CD8-positive, alpha-beta memory T cell (primary cell): ENCODE data around the gene ENGASE. TPM values are rescaled to one million over a fixed set of nuclear protein-coding genes. Genes with fewer than 3 reads are reported as not detected.

ENCODE experiments used
- CTCF ChIA-PET: fragments of 350-600 bp; sonication (Branson Sonifier 250); formaldehyde crosslinking; loops from one replicate; lab custom pipeline; 2021; ENCODE audit warnings: antibody characterized with exemption; lab: Charles Lee
- POLR2A ChIA-PET: fragments of 350-600 bp; sonication (Branson Sonifier 250); formaldehyde crosslinking; loops from one replicate; lab custom pipeline; 2021; ENCODE audit warnings: antibody characterized with exemption; lab: Charles Lee
- DNase-seq, 5 donors: peaks; one replicate each; pipeline versions ENCODE4 v3.0.0 to v3.0.0-alpha.2; 2020 to 2022; ENCODE audit warnings: mixed read lengths in 1 of 5
- H3K27ac ChIP-seq: one replicate; pipeline ENCODE4 v1.7.0; 2013; ENCODE audit warnings: low read depth, mild to moderate bottlenecking, low read length, moderate library complexity
- H3K27me3 ChIP-seq: 2 replicates; pipeline ENCODE4 v1.7.0; 2013; ENCODE audit warnings: low read length, mild to moderate bottlenecking; ENCODE audit not compliant: insufficient read depth, poor library complexity, severe bottlenecking
- H3K36me3 ChIP-seq: 2 replicates; pipeline ENCODE4 v1.7.0; 2013; ENCODE audit warnings: mild to moderate bottlenecking, low read length, moderate library complexity; ENCODE audit not compliant: insufficient read depth
- H3K4me1 ChIP-seq: 2 replicates; pipeline ENCODE4 v1.7.0; 2013; ENCODE audit warnings: mild to moderate bottlenecking, low read length, moderate library complexity; ENCODE audit not compliant: insufficient read depth
- H3K4me3 ChIP-seq: 2 replicates; pipeline ENCODE4 v1.7.0; 2013; ENCODE audit warnings: mild to moderate bottlenecking, low read length
- H3K9me3 ChIP-seq: 2 replicates; pipeline ENCODE4 v1.7.0; 2013; ENCODE audit warnings: mild to moderate bottlenecking, low read length
- H3K27ac Mint-ChIP-seq, 8 donors: one replicate each; pipeline ENCODE4 v1.8.0; 2020 to 2021; ENCODE audit warnings: mixed read lengths in 8 of 8, mild to moderate bottlenecking in 6 of 8, inconsistent platforms in 3 of 8, moderate library complexity in 3 of 8
- H3K27me3 Mint-ChIP-seq, 2 donors: one replicate each; pipeline ENCODE4 v1.8.0; 2020 to 2021; ENCODE audit warnings: mixed read lengths in 2 of 2, mild to moderate bottlenecking in 1 of 2, moderate library complexity in 1 of 2
- H3K36me3 Mint-ChIP-seq, 3 donors: one replicate each; pipeline ENCODE4 v1.8.0; 2020 to 2021; ENCODE audit warnings: mixed read lengths in 3 of 3, inconsistent platforms in 1 of 3, mild to moderate bottlenecking in 1 of 3
- H3K4me1 Mint-ChIP-seq, 3 donors: one replicate each; pipeline ENCODE4 v1.8.0; 2020 to 2021; ENCODE audit warnings: mixed read lengths in 3 of 3, inconsistent platforms in 1 of 3, mild to moderate bottlenecking in 1 of 3
- H3K4me3 Mint-ChIP-seq, 7 donors: one replicate each; pipeline ENCODE4 v1.8.0; 2020 to 2021; ENCODE audit warnings: mixed read lengths in 7 of 7, mild to moderate bottlenecking in 6 of 7, moderate library complexity in 4 of 7, inconsistent platforms in 2 of 7
- H3K9me3 Mint-ChIP-seq, 5 donors: one replicate each; pipeline ENCODE4 v1.8.0; 2020 to 2022; ENCODE audit warnings: mixed read lengths in 5 of 5, mild to moderate bottlenecking in 3 of 5, moderate library complexity in 2 of 5, inconsistent platforms in 1 of 5
- polyA plus RNA-seq: library from polyadenylated mRNA; unstranded; fragments of 300-500 nt; fragmentation: Illumina TruSeq; gene quantifications from one replicate; pipeline ENCODE4 v1.2.3, GENCODE V29; 2021
- total RNA-seq, 2 experiments: library from RNA; stranded (reverse); gene quantifications; one replicate each; pipeline ENCODE4 v1.2.3, GENCODE V29; 2021

ENGASE gene
- total and polyA plus RNA-seq, 3 experiments from 2014 or later, result 3.5 to 38.3 (median 33.2) TPM

- ChIA-PET CTCF (interaction anchor here (1.5 to 1.9 kb wide), 2 partner anchors 18 to 328 kb away, joined by 5 to 6 read pairs; no protein-coding TSS in a partner anchor), POLR2A (no interaction called here)
- Mint-ChIP-seq H3K36me3 (no peaks in the 10 kb centered on the region), H3K9me3 (no peaks in the 10 kb centered on the region), H3K27me3 (peaks cover 9 to 10% of the 10 kb centered on the region in 2 donors), H3K4me3 (no peak overlapping the region), H3K27ac (no peak overlapping the region), H3K4me1 (peaks cover 0 to 3% (median 2%) of the 10 kb centered on the region in 3 donors)
- no peak overlapping the region for H3K4me3 ChIP-seq
- no peaks in the 10 kb centered on the region for H3K9me3 ChIP-seq
- no peak overlapping the region for H3K27ac ChIP-seq
- H3K4me1 ChIP-seq, result peaks cover 3% of the 10 kb centered on the region
- no peaks in the 10 kb centered on the region for H3K27me3 ChIP-seq
- DNase-seq, result no peak
- H3K36me3 ChIP-seq, result no peaks in the 10 kb centered on the region
Measured at GRCh38 chr17:79064026-79064425, 10.6 kb upstream of the ENGASE start.

- Mint-ChIP-seq H3K4me3 (peak overlapping the region in 1 of 7 donors; percentile 68), H3K4me1 (peaks cover 0 to 3% (median 2%) of the 10 kb centered on the region in 3 donors), H3K36me3 (no peaks in the 10 kb centered on the region), H3K27me3 (peaks cover 4 to 8% of the 10 kb centered on the region in 2 donors), H3K27ac (no peak overlapping the region), H3K9me3 (no peaks in the 10 kb centered on the region)
- POLR2A ChIA-PET, result no interaction called here
- no peaks in the 10 kb centered on the region for H3K36me3 ChIP-seq
- H3K27me3 ChIP-seq, result no peaks in the 10 kb centered on the region
- peak; percentile 28 to 67 (median 43) for DNase-seq
- H3K9me3 ChIP-seq, result no peaks in the 10 kb centered on the region
- no peak overlapping the region for H3K4me3 ChIP-seq
- H3K27ac ChIP-seq, result no peak overlapping the region
- CTCF ChIA-PET, result interaction anchor here (1.4 to 1.6 kb wide), 3 partner anchors 18 to 327 kb away, joined by 3 to 12 read pairs (median 3); no protein-coding TSS in a partner anchor
- peaks cover 3% of the 10 kb centered on the region for H3K4me1 ChIP-seq
Measured at GRCh38 chr17:79065105-79065670, 9.4 kb upstream of the ENGASE start.

- H3K27me3 ChIP-seq, result no peaks in the 10 kb centered on the region
- H3K4me3 Mint-ChIP-seq, result peak overlapping the region in 1 of 7 donors; percentile 11
- POLR2A ChIA-PET, result no interaction called here
- H3K36me3 Mint-ChIP-seq, result no peaks in the 10 kb centered on the region
- H3K4me1 Mint-ChIP-seq, result peaks cover 0 to 3% (median 2%) of the 10 kb centered on the region in 3 donors
- CTCF ChIA-PET, result interaction anchor here (1.1 to 1.9 kb wide), 3 partner anchors 16 to 325 kb away, joined by 3 to 5 read pairs (median 3); no protein-coding TSS in a partner anchor
- peaks cover 3% of the 10 kb centered on the region for H3K4me1 ChIP-seq
- H3K9me3 ChIP-seq, result no peaks in the 10 kb centered on the region
- H3K27me3 Mint-ChIP-seq, result peaks cover 4 to 5% of the 10 kb centered on the region in 2 donors
- H3K27ac ChIP-seq, result no peak overlapping the region
- H3K27ac Mint-ChIP-seq, result no peak overlapping the region
- H3K4me3 ChIP-seq, result no peak overlapping the region
- no peaks in the 10 kb centered on the region for H3K36me3 ChIP-seq
- DNase-seq, result no peak
- H3K9me3 Mint-ChIP-seq, result no peaks in the 10 kb centered on the region
Measured at GRCh38 chr17:79066963-79067362, 7.7 kb upstream of the ENGASE start.

- H3K4me3 ChIP-seq, result no peak overlapping the region
- H3K36me3 ChIP-seq, result no peaks in the 10 kb centered on the region
- Mint-ChIP-seq H3K4me1 (peaks cover 3 to 7% (median 4%) of the 10 kb centered on the region in 3 donors), H3K36me3 (peaks cover 0 to 3% (median 0%) of the 10 kb centered on the region in 3 donors), H3K27ac (no peak overlapping the region), H3K9me3 (no peaks in the 10 kb centered on the region), H3K4me3 (peak overlapping the region in 1 of 7 donors; percentile 62), H3K27me3 (no peaks in the 10 kb centered on the region)
- DNase-seq, result no peak
- H3K27me3 ChIP-seq, result no peaks in the 10 kb centered on the region
- POLR2A ChIA-PET, result no interaction called here
- no peaks in the 10 kb centered on the region for H3K9me3 ChIP-seq
- no peak overlapping the region for H3K27ac ChIP-seq
- H3K4me1 ChIP-seq, result peaks cover 7% of the 10 kb centered on the region
- CTCF ChIA-PET, result interaction anchor here (1.1 to 1.2 kb wide), 2 partner anchors 17 kb away, joined by 3 to 4 read pairs; no protein-coding TSS in a partner anchor
Measured at GRCh38 chr17:79070266-79070880, 4.3 kb upstream of the ENGASE start.

DNA sequence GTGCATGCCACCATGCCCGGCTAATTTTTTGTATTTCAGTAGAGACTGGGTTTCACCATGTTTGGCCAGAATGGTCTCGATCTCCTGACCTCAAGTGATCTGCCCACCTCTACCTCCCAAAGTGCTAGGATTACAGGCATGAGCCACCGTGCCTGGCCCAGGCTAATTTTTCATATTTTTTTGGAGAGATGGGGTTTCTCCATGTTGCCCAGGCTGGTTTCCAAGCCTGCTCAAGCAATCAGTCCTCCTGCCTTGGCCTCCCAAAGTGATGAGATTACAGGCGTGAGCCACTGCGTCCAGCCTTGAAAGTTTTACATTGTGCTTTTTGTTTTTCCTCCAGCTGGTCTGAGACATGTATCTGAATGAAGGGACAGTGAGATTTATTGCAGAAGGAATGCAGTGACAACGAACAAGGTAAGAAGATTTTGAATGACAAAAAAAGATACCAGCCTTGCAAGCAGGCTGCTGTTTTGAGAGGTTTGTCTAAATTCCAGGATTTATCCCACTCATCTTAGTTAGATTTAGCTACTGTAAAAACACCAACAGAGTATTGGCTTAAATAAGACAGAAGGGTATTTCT lies 3.4 kb upstream of the ENGASE start:
- Mint-ChIP-seq H3K27me3 (no peaks in the 10 kb centered on the region), H3K9me3 (no peaks in the 10 kb centered on the region), H3K36me3 (peaks cover 0 to 4% (median 0%) of the 10 kb centered on the region in 3 donors), H3K27ac (no peak overlapping the region), H3K4me3 (no peak overlapping the region), H3K4me1 (peaks cover 12 to 15% (median 12%) of the 10 kb centered on the region in 3 donors)
- POLR2A ChIA-PET, result interaction anchor here (0.7 kb wide), 1 partner anchor 321 kb away, joined by 4 read pairs; no protein-coding TSS in a partner anchor
- H3K36me3 ChIP-seq, result no peaks in the 10 kb centered on the region
- peaks cover 16% of the 10 kb centered on the region for H3K4me1 ChIP-seq
- H3K27me3 ChIP-seq, result no peaks in the 10 kb centered on the region
- no peak for DNase-seq
- H3K9me3 ChIP-seq, result no peaks in the 10 kb centered on the region
- CTCF ChIA-PET, result interaction anchor here (0.7 to 1.2 kb wide), 4 partner anchors 9 to 321 kb away, joined by 3 to 4 read pairs (median 3); no protein-coding TSS in a partner anchor
- H3K4me3 ChIP-seq, result no peak overlapping the region
- no peak overlapping the region for H3K27ac ChIP-seq

GRCh38 chr17:79072544-79072943 lies 2.1 kb upstream of the ENGASE start:
- Mint-ChIP-seq H3K4me3 (peak overlapping the region in 3 of 7 donors; percentile 15 to 38 (median 32)), H3K9me3 (no peaks in the 10 kb centered on the region), H3K27me3 (no peaks in the 10 kb centered on the region), H3K4me1 (peaks cover 12 to 21% (median 16%) of the 10 kb centered on the region in 3 donors), H3K27ac (peak overlapping the region in 1 of 8 donors; percentile 83), H3K36me3 (peaks cover 0 to 7% (median 0%) of the 10 kb centered on the region in 3 donors)
- Histone ChIP-seq H3K9me3 (no peaks in the 10 kb centered on the region), H3K36me3 (no peaks in the 10 kb centered on the region), H3K4me3 (no peak overlapping the region), H3K27ac (no peak overlapping the region), H3K27me3 (no peaks in the 10 kb centered on the region), H3K4me1 (peaks cover 19% of the 10 kb centered on the region)
- ChIA-PET CTCF (interaction anchor here (1.0 to 1.4 kb wide), 4 partner anchors 8 to 319 kb away, joined by 3 to 5 read pairs (median 4); no protein-coding TSS in a partner anchor), POLR2A (no interaction called here)
- no peak for DNase-seq

DNA sequence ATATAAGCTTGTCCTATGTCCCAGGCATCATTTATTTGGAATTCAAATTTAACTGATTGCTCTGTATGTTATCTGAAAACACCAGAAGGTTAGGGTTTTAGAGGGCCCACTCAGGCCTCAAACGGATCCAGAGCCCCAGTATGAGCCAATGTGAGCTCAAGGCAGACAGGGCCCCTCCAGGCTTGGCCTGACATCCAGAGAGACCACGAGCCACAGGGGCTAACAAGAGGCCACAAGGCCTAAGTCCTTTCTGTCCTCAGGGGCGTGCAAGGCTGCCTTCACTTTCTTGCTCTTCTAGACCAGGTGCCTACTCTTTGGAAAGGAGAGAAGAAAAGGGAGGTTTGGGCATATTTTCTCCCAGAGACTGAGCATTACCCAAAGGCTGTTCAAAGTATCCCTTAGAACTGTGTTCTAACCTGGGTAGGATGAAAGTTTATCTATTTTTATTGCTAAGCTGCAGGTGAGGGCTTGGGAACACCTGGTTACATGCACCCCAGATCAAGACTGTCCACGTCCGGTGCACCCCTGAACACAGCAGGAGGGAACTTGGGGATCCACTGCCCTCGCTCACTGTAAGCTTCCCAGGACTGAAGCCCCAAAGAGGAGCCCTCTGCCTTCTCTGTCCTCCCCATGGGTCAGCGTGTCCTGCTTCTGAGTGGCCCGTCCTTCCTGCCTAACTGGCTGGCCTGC lies 1.5 kb upstream of the ENGASE start:
- ChIA-PET POLR2A (no interaction called here), CTCF (interaction anchor here (1.3 to 1.6 kb wide), 4 partner anchors 14 to 28 kb away, joined by 4 to 8 read pairs (median 4); no protein-coding TSS in a partner anchor)

More for the DNA sequence above, 1.5 kb upstream of the ENGASE start:
- no peaks in the 10 kb centered on the region for H3K27me3 Mint-ChIP-seq
- no peaks in the 10 kb centered on the region for H3K36me3 ChIP-seq
- H3K4me1 Mint-ChIP-seq, result peaks cover 12 to 22% (median 16%) of the 10 kb centered on the region in 3 donors
- peaks cover 0 to 12% (median 0%) of the 10 kb centered on the region in 3 donors for H3K36me3 Mint-ChIP-seq
- H3K27ac ChIP-seq, result no peak overlapping the region
- H3K4me3 ChIP-seq, result no peak overlapping the region
- no peaks in the 10 kb centered on the region for H3K27me3 ChIP-seq
- no peak for DNase-seq
- no peaks in the 10 kb centered on the region for H3K9me3 Mint-ChIP-seq
- H3K4me3 Mint-ChIP-seq, result peak overlapping the region in 3 of 7 donors; percentile 6 to 86 (median 32)
- no peaks in the 10 kb centered on the region for H3K9me3 ChIP-seq
- H3K27ac Mint-ChIP-seq, result peak overlapping the region in 1 of 8 donors; percentile 78
- peaks cover 19% of the 10 kb centered on the region for H3K4me1 ChIP-seq
